Caco-2 (cell line): ENCODE measurements around the gene CTTN. TPM values are rescaled to one million over a fixed set of nuclear protein-coding genes. Genes with fewer than 3 reads are reported as not detected.

Source experiments
- BruUV-seq: library from RNA; stranded (reverse); fragments of 400-500 nt; replicated peaks from 2 replicates; lab custom pipeline; 2021; lab: Mats Ljungman, UMichigan
- CTCF ChIA-PET: fragments of 300-600 bp; sonication (Branson Sonifier 250); formaldehyde crosslinking; loops from one replicate; lab custom pipeline; 2022; ENCODE audit warnings: antibody characterized with exemption; lab: Charles Lee
- POLR2A ChIA-PET: fragments of 300-600 bp; sonication (Branson Sonifier 250); formaldehyde crosslinking; loops from one replicate; lab custom pipeline; 2022; ENCODE audit warnings: antibody characterized with exemption; lab: Charles Lee
- DNase-seq, 2 experiments: peaks; one replicate each; pipeline versions ENCODE4 v3.0.0 to v3.0.0-alpha.2; 2020 to 2022
- H3K27me3 ChIP-seq: replicated peaks from 2 replicates; pipeline ENCODE4 v1.6.0; 2011; ENCODE audit warnings: low read length; ENCODE audit not compliant: control insufficient read depth, insufficient read depth
- H3K36me3 ChIP-seq: 2 replicates; pipeline ENCODE4 v1.5.1; 2011; ENCODE audit warnings: low read length; ENCODE audit not compliant: control insufficient read depth, insufficient read depth
- H3K4me1 ChIP-seq: fragments of 250-450 bp; sonication (Bioruptor Pico); 2 replicates; pipeline ENCODE4 v1.5.1; 2020; ENCODE audit warnings: mild to moderate bottlenecking
- H3K4me3 ChIP-seq: 2 replicates; pipeline ENCODE4 v1.5.1; 2011; ENCODE audit warnings: low read depth, mild to moderate bottlenecking, control low read depth, low read length
- H3K9me3 ChIP-seq: fragments of 250-450 bp; sonication (Bioruptor Pico); 2 replicates; pipeline ENCODE4 v1.5.1; 2020; ENCODE audit warnings: mild to moderate bottlenecking, moderate library complexity
- H3K27ac Mint-ChIP-seq: one replicate; pipeline ENCODE4 v1.8.0; 2022; ENCODE audit warnings: mixed read lengths; ENCODE audit not compliant: unreplicated experiment
- H3K27me3 Mint-ChIP-seq: one replicate; pipeline ENCODE4 v1.8.0; 2022; ENCODE audit warnings: mixed read lengths; ENCODE audit not compliant: insufficient read depth, unreplicated experiment
- H3K36me3 Mint-ChIP-seq: one replicate; pipeline ENCODE4 v1.8.0; 2022; ENCODE audit warnings: mild to moderate bottlenecking, mixed read lengths; ENCODE audit not compliant: insufficient read depth, unreplicated experiment
- H3K4me1 Mint-ChIP-seq: one replicate; pipeline ENCODE4 v1.8.0; 2022; ENCODE audit warnings: low read depth, mixed read lengths; ENCODE audit not compliant: unreplicated experiment
- H3K4me3 Mint-ChIP-seq: one replicate; pipeline ENCODE4 v1.8.0; 2022; ENCODE audit warnings: mild to moderate bottlenecking, moderate library complexity, mixed read lengths; ENCODE audit not compliant: unreplicated experiment
- H3K9me3 Mint-ChIP-seq: one replicate; pipeline ENCODE4 v1.8.0; 2022; ENCODE audit warnings: mixed read lengths; ENCODE audit not compliant: unreplicated experiment
- CTCF ChIP-seq, 2 experiments: fragments of 200-600 bp in 1 of 2; IDR thresholded peaks; 1 replicate in 1 of 2; 2 replicates in 1 of 2; pipeline versions ENCODE4 v1.5.1 to v1.8.0; 2011 to 2022; ENCODE audit warnings: antibody characterized with exemption in 1 of 2, control low read depth in 1 of 2, inconsistent platforms in 1 of 2, low read depth in 1 of 2, low read length in 1 of 2, mild to moderate bottlenecking in 1 of 2, moderate library complexity in 1 of 2; ENCODE audit not compliant: insufficient read depth in 1 of 2, severe bottlenecking in 1 of 2, unreplicated experiment in 1 of 2
- intact Hi-C: fragments of 100-400 bp; cut with micrococcal nuclease; formaldehyde crosslinking; loops from one replicate; pipeline ENCODE4 v1.10.0; 2022; ENCODE audit not compliant: unreplicated experiment
- total RNA-seq: library from RNA; stranded (reverse); gene quantifications from 2 replicates; pipeline ENCODE4 v1.2.3, GENCODE V29; 2022

CTTN gene
- total RNA-seq, 1 experiment from 2014 or later: 502 TPM

DNA sequence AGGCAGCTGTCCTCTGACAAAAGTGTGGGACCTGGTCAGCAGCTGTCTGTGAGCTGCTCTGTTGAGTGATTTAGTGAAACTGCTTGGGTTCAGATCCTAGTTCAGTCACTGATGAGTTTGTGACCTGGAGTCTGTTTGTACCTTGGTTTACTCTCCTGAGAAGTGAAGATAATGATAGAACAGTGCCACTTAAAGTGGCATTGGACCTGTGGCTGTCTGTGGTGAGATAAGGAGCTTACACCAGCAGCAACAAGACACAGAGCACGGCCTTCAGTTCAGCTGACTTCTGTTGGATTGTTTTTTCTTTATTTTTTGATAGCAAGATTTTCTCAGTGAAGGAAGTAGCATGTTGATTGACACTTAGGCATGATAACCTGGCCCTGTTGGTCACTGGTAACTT is 46.2 kb upstream of the CTTN start:
- Histone ChIP-seq H3K27me3 (no peaks in the 10 kb centered on the region), H3K4me1 (no peaks in the 10 kb centered on the region), H3K4me3 (no peak overlapping the region), H3K9me3 (no peaks in the 10 kb centered on the region), H3K36me3 (peaks cover 8% of the 10 kb centered on the region; the same call in 1 of the 2 replicates)
- BruUV-seq: no TSS peak
- no peak overlapping the region for H3K27ac Mint-ChIP-seq
- H3K4me3 Mint-ChIP-seq: no peak overlapping the region
- intact Hi-C loops: no loop called here
- no peak for TF ChIP-seq CTCF (IDR thresholded peaks at IDR 0.05; ENCODE audit: insufficient read depth in 1 of 2, low read depth in 1 of 2, low read length in 1 of 2, severe bottlenecking in 1 of 2, unreplicated experiment in 1 of 2)
- no peak for DNase-seq
- H3K36me3 Mint-ChIP-seq: peaks cover 95% of the 10 kb centered on the region
- CTCF ChIA-PET: no interaction called here
- no peaks in the 10 kb centered on the region for H3K9me3 Mint-ChIP-seq
- H3K4me1 Mint-ChIP-seq: no peaks in the 10 kb centered on the region
- POLR2A ChIA-PET: no interaction called here
- H3K27me3 Mint-ChIP-seq: no peaks in the 10 kb centered on the region

GRCh38 chr11:70352601-70353000 is 45.7 kb upstream of the CTTN start:
- BruUV-seq: no TSS peak
- H3K4me1 ChIP-seq: no peaks in the 10 kb centered on the region
- Mint-ChIP-seq H3K27me3 (no peaks in the 10 kb centered on the region), H3K9me3 (no peaks in the 10 kb centered on the region), H3K4me1 (no peaks in the 10 kb centered on the region), H3K36me3 (peaks cover 95% of the 10 kb centered on the region), H3K27ac (no peak overlapping the region), H3K4me3 (no peak overlapping the region)
- no peak overlapping the region for H3K4me3 ChIP-seq
- H3K36me3 ChIP-seq: peaks cover 8% of the 10 kb centered on the region; the same call in 1 of the 2 replicates
- no peak for DNase-seq
- no peaks in the 10 kb centered on the region for H3K27me3 ChIP-seq
- no peaks in the 10 kb centered on the region for H3K9me3 ChIP-seq
- POLR2A ChIA-PET: no interaction called here
- no peak for TF ChIP-seq CTCF (IDR thresholded peaks at IDR 0.05; ENCODE audit: insufficient read depth in 1 of 2, low read depth in 1 of 2, low read length in 1 of 2, severe bottlenecking in 1 of 2, unreplicated experiment in 1 of 2)
- CTCF ChIA-PET: no interaction called here
- intact Hi-C loops: no loop called here

DNA sequence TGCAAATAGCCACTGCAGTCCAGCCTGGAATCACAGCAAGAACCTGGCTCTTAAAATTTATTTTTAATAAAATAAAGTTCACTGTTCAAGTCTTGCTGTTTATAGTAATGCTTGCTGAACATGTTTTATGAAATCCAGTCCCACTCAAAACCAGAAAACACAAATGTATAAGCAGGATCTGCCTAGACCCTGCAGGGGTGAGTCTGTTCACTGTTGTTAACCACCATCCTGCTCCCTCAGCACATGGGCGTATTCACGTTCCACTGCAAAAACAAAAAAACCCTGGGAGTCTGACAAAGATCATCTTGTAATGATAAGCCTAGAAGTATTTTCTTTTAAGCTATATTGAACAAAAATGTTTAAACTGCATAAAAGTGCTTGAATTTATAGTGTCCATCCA is 45.0 kb upstream of the CTTN start:
- no peaks in the 10 kb centered on the region for H3K27me3 ChIP-seq
- no peak overlapping the region for H3K4me3 ChIP-seq
- POLR2A ChIA-PET: no interaction called here
- H3K4me1 Mint-ChIP-seq: no peaks in the 10 kb centered on the region
- H3K4me3 Mint-ChIP-seq: no peak overlapping the region
- DNase-seq: no peak
- peak overlapping the region; percentile 45 for H3K27ac Mint-ChIP-seq
- peaks cover 95% of the 10 kb centered on the region for H3K36me3 Mint-ChIP-seq
- H3K4me1 ChIP-seq: no peaks in the 10 kb centered on the region
- CTCF ChIA-PET: no interaction called here
- peaks cover 8% of the 10 kb centered on the region; the same call in 1 of the 2 replicates for H3K36me3 ChIP-seq
- no peaks in the 10 kb centered on the region for H3K9me3 ChIP-seq
- intact Hi-C loops: no loop called here
- no peaks in the 10 kb centered on the region for H3K9me3 Mint-ChIP-seq
- no peak for TF ChIP-seq CTCF (IDR thresholded peaks at IDR 0.05; ENCODE audit: insufficient read depth in 1 of 2, low read depth in 1 of 2, low read length in 1 of 2, severe bottlenecking in 1 of 2, unreplicated experiment in 1 of 2)
- BruUV-seq: no TSS peak
- no peaks in the 10 kb centered on the region for H3K27me3 Mint-ChIP-seq
